Psoas muscle (tissue), 8 donors: ENCODE measurements around the gene MGAT1. TPM values are rescaled to one million over a fixed set of nuclear protein-coding genes. Genes with fewer than 3 reads are reported as not detected.
A peak's percentile ranks its signal among the peaks of the same experiment; 100 is the strongest.

Experiments used
- ATAC-seq, 4 donors: fragments of 200-7000 bp; cut with Tn5 transposase; one replicate each; pipeline ENCODE4 v1.9.1; 2020; ENCODE audit warnings: moderate library complexity in 3 of 4, mild to moderate bottlenecking in 2 of 4
- DNase-seq, 2 donors: peaks; one replicate each; pipeline ENCODE4 v3.0.0-alpha.2; 2020
- H3K27ac ChIP-seq: fragments of 200-600 bp; one replicate; pipeline ENCODE4 v1.8.0; 2022
- H3K27me3 ChIP-seq, 3 donors: fragments of 200-600 bp in 1 of 3; one replicate each; pipeline versions ENCODE4 v1.6.1 to v1.8.0; 2013 to 2022; ENCODE audit warnings: low read length in 2 of 3, mild to moderate bottlenecking in 2 of 3, moderate library complexity in 1 of 3; ENCODE audit not compliant: insufficient read depth in 3 of 3
- H3K36me3 ChIP-seq, 2 donors: fragments of 200-600 bp in 1 of 2; one replicate each; pipeline versions ENCODE4 v1.6.1 to v1.8.0; 2013 to 2022; ENCODE audit warnings: low read depth in 1 of 2, mild to moderate bottlenecking in 1 of 2, moderate library complexity in 1 of 2; ENCODE audit not compliant: insufficient read depth in 1 of 2
- H3K4me1 ChIP-seq: fragments of 200-600 bp; one replicate; pipeline ENCODE4 v1.8.0; 2022
- H3K4me3 ChIP-seq: fragments of 200-600 bp; one replicate; pipeline ENCODE4 v1.8.0; 2022; ENCODE audit warnings: mild to moderate bottlenecking
- H3K9me3 ChIP-seq: fragments of 200-600 bp; one replicate; pipeline ENCODE4 v1.8.0; 2022
- CTCF ChIP-seq: fragments of 200-600 bp; IDR thresholded peaks from one replicate; pipeline ENCODE4 v1.8.0; 2022; ENCODE audit warnings: antibody characterized with exemption
- WGBS, 3 donors: extraction: QIAGEN DNeasy Blood & Tissue Kit; methylation state at CpG; one replicate each; pipeline versions ENCODE4 v1.1.6 to v1.1.7; 2013; 5-methylcytosine and 5-hydroxymethylcytosine counted together
- intact Hi-C, 2 donors: fragments of 100-400 bp; cut with DNase I; formaldehyde crosslinking; loops; one replicate each; pipeline versions ENCODE4 v1.11.0 to v1.14.2; 2022
- polyA plus RNA-seq, 3 donors: library from polyadenylated mRNA; stranded (reverse); fragments of 200-250 nt; gene quantifications; one replicate each; pipeline ENCODE4 v1.2.3, GENCODE V29; 2013
- total RNA-seq, 4 donors: library from RNA; stranded (reverse); fragmentation: NEBNext Ultra II Directional in 2 of 4; extraction: Animal tissue kit (Norgen Biotek cat#: 25700) in 2 of 4; gene quantifications; one replicate each; pipeline versions ENCODE4 v1.2.1 to v1.2.4, GENCODE V29; 2021 to 2023
- donor health status: healthy with polysubstance abuse.
- donor health status: DM: no; HTN: no; CAD: no; lungs with moderate emphysema.
- donor health status: Bipolar disorder and iron deficiency.
- donor health status: healthy.
- donor health status: DM: yes; HTN: yes; CAD: no.
- donor health status: DM: no; HTN: no; CAD: no.
- donor health status: DM: no; HTN: no; CAD: no.
- donor health status: DM: yes; HTN: yes; CAD: no.

MGAT1 gene
- total and polyA plus RNA-seq, 7 donors: 53.6 to 134 (median 71.6) TPM

DNA sequence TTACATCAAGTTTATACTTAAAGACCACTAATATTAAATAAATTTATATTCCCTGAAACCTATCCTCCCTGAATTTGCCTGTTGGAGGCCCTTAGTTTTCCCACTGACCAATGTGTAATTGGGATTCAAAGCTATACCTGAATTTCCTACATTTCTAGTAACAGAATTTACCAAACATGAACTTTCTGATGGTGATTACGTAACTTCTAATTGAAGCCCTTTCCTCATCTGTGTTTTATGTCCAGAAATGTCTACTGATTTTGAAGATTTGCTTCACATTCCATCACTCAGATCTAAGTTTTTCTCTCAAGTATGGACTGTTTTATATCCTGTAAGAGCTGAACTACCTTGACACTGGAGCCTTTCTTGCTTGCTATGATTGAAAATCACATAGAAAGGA, 45.7 kb upstream of the MGAT1 start:
- 98 to 100% (median 100%) methylated on average over 1 of the region's 1 CpG for WGBS, 3 donors
- TF ChIP-seq CTCF: no peak
- no peak for ATAC-seq

GRCh38 chr5:180847026-180847425, 44.4 kb upstream of the MGAT1 start:
- H3K9me3 ChIP-seq: no peaks in the 10 kb centered on the region
- 28 to 51% (median 34%) methylated on average over 3 of the region's 3 CpGs for WGBS, 3 donors

More for the DNA sequence above, 45.7 kb upstream of the MGAT1 start:
- Histone ChIP-seq H3K9me3 (no peaks in the 10 kb centered on the region), H3K27me3 (no peaks in the 10 kb centered on the region), H3K4me3 (no peak overlapping the region), H3K36me3 (peaks cover 14 to 47% of the 10 kb centered on the region in 2 donors), H3K4me1 (no peaks in the 10 kb centered on the region), H3K27ac (no peak overlapping the region)
- DNase-seq: no peak
- intact Hi-C loops: no loop called here

GRCh38 chr5:180844858-180845257, 42.3 kb upstream of the MGAT1 start:
- ATAC-seq (no peak), DNase-seq (no peak)
- H3K4me1 ChIP-seq: no peaks in the 10 kb centered on the region
- no peak overlapping the region for H3K4me3 ChIP-seq
- no peaks in the 10 kb centered on the region for H3K27me3 ChIP-seq
- peaks cover 8 to 25% of the 10 kb centered on the region in 2 donors for H3K36me3 ChIP-seq
- intact Hi-C loops: no loop called here
- H3K9me3 ChIP-seq: no peaks in the 10 kb centered on the region
- WGBS, 3 donors: 98 to 100% (median 100%) methylated on average over 1 of the region's 1 CpG
- TF ChIP-seq CTCF: no peak
- H3K27ac ChIP-seq: no peak overlapping the region

More at GRCh38 chr5:180847026-180847425, 44.4 kb upstream of the MGAT1 start:
- Histone ChIP-seq H3K27me3 (no peaks in the 10 kb centered on the region), H3K27ac (no peak overlapping the region), H3K4me1 (no peaks in the 10 kb centered on the region), H3K4me3 (no peak overlapping the region), H3K36me3 (peaks cover 14 to 46% of the 10 kb centered on the region in 2 donors)
- intact Hi-C loops: no loop called here
- no peak for TF ChIP-seq CTCF
- DNase-seq (no peak), ATAC-seq (peak; percentile 73 to 91 (median 82))

GRCh38 chr5:180844432-180844831, 41.8 kb upstream of the MGAT1 start:
- Histone ChIP-seq H3K4me1 (no peaks in the 10 kb centered on the region), H3K27me3 (no peaks in the 10 kb centered on the region), H3K4me3 (no peak overlapping the region), H3K27ac (no peak overlapping the region), H3K36me3 (peaks cover 3 to 21% of the 10 kb centered on the region in 2 donors), H3K9me3 (no peaks in the 10 kb centered on the region)
- no peak for ATAC-seq
- intact Hi-C loops: no loop called here
- WGBS, 3 donors: 59 to 73% (median 71%) methylated on average over 3 of the region's 3 CpGs
- no peak for TF ChIP-seq CTCF
- DNase-seq: no peak

DNA sequence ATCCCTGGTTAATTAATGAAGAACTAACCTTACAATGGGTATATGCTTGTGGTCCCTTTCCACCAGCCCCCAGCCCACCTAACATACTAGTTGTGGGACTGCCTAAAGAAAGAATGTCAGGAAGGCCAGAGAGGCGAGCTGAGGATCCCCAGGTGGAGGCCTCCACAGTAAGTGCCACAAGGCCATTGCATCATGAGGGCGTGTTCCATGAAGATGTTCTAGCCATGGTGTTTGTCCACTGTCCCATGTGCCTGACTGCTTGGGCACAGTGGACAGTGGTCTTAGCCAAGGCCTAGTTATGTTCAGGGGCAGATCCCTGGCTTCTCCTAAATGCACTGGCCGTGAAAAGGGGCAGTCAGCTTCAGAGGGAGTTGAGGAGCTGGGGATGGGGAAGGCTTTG, 37.3 kb upstream of the MGAT1 start:
- Histone ChIP-seq H3K4me1 (no peaks in the 10 kb centered on the region), H3K27me3 (no peaks in the 10 kb centered on the region), H3K9me3 (no peaks in the 10 kb centered on the region), H3K27ac (no peak overlapping the region), H3K36me3 (peaks cover 3 to 34% of the 10 kb centered on the region in 2 donors), H3K4me3 (no peak overlapping the region)
- WGBS, 3 donors: 93 to 98% (median 93%) methylated on average over 3 of the region's 3 CpGs
- no peak for DNase-seq
- ATAC-seq: no peak
- intact Hi-C loops: loop anchor here in 1 of 2 donors (10.0 kb wide), 1 partner anchor 55 kb away; no protein-coding TSS in a partner anchor
- no peak for TF ChIP-seq CTCF
